Measurements from ENCODE around the gene DPEP2.
"Not testable (repeated sequence)": the region's sequence is repeated elsewhere in the genome, so short reads cannot be mapped to it uniquely, and the experiment has no call there.

The DPEP2 gene

DNA sequence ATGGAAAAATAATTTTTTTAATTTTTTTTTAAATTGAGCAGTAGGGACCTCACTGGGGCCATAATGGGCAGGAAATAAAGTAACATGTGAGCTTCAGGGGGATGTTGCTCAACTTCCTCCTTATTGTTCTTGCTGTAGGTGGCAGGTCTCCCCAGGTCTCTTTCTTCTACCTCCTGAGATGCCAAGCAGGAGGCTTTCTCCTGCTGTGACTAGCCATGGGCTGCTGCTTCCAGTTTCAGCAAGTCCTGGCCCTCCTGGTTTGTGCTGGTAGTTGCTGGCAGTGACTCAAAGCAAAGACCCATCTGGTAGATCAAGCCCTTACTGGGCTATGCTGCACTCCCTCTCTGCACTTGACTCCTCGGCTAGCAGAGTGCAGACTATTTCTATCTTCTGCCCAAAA, 14.2 kb upstream of the DPEP2 start:
- no peak overlapping the region for H3K18ac ChIP-seq (ENCODE audit: low read length)
- H3K27me3 ChIP-seq (ENCODE audit: insufficient read depth, low read length, poor library complexity) = no peaks in the 10 kb centered on the region
- H3K36me3 ChIP-seq (ENCODE audit: control insufficient read depth, insufficient read depth, low read length) = no peaks in the 10 kb centered on the region
- no peak overlapping the region for H4K5ac ChIP-seq (ENCODE audit: low read length)
- no peak overlapping the region for H3K4me3 ChIP-seq (ENCODE audit: low read length)
- no peaks in the 10 kb centered on the region for H3K79me1 ChIP-seq (ENCODE audit: low read length)
- no peak overlapping the region for H3K4me2 ChIP-seq (ENCODE audit: low read length)
- no CpG with 5 or more reads among the region's 1 CpG for WGBS (ENCODE audit: extremely low coverage, insufficient coverage, low lambda C conversion rate)
- no peak overlapping the region for H3K4ac ChIP-seq (ENCODE audit: low read depth, low read length)
- no peak overlapping the region for H2BK15ac ChIP-seq (replicated peaks; ENCODE audit: low read depth)
- no peak overlapping the region for H3K23ac ChIP-seq (ENCODE audit: low read length)
- no peak for DNase-seq
- no peaks in the 10 kb centered on the region for H3K79me2 ChIP-seq (ENCODE audit: control insufficient read depth, insufficient read depth, low read length)
- H2AK5ac ChIP-seq (ENCODE audit: low read length) = no peak overlapping the region
- no peak overlapping the region for H2BK5ac ChIP-seq (ENCODE audit: low read length)
- H3K9ac ChIP-seq (ENCODE audit: low read length) = no peak overlapping the region
- H3K56ac ChIP-seq (ENCODE audit: low read length) = no peak overlapping the region
- H2BK120ac ChIP-seq (ENCODE audit: low read depth, low read length) = no peak overlapping the region
- no peak overlapping the region for H3K27ac ChIP-seq (ENCODE audit: low read depth, low read length)
- H3K4me1 ChIP-seq (ENCODE audit: control insufficient read depth, low read depth, low read length) = no peaks in the 10 kb centered on the region
- H4K8ac ChIP-seq (ENCODE audit: low read depth, low read length) = no peak overlapping the region

DNA sequence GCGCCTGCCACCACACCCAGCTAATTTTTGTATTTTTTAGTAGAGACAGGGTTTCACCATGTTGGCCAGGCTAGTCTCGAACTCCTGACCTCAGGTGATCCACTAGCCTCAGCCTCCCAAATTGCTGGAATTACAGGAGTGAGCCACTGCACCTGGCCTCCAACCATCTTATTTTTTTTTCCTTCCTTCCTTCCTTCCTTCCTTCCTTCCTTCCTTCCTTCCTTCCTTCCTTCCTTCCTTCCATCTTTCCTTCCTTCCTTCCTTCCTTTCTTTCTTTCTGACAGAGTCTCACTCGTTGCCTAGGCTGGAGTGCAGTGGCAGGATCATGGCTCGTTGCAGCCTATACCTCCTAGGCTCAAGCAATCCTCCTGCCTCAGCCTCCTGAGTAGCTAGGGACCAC, 10.6 kb upstream of the DPEP2 start:
- not testable (repeated sequence) for H3K36me3 ChIP-seq (ENCODE audit: control insufficient read depth, insufficient read depth, low read length); H3K4ac ChIP-seq (ENCODE audit: low read depth, low read length); H3K4me3 ChIP-seq (ENCODE audit: low read length); DNase-seq; H3K79me2 ChIP-seq (ENCODE audit: control insufficient read depth, insufficient read depth, low read length); H3K9ac ChIP-seq (ENCODE audit: low read length); H4K5ac ChIP-seq (ENCODE audit: low read length); H3K27me3 ChIP-seq (ENCODE audit: insufficient read depth, low read length, poor library complexity); H2AK5ac ChIP-seq (ENCODE audit: low read length); H2BK120ac ChIP-seq (ENCODE audit: low read depth, low read length); H3K56ac ChIP-seq (ENCODE audit: low read length); H3K4me1 ChIP-seq (ENCODE audit: control insufficient read depth, low read depth, low read length); H3K79me1 ChIP-seq (ENCODE audit: low read length); H4K8ac ChIP-seq (ENCODE audit: low read depth, low read length); H2BK5ac ChIP-seq (ENCODE audit: low read length); H3K4me2 ChIP-seq (ENCODE audit: low read length); H3K18ac ChIP-seq (ENCODE audit: low read length); H2BK15ac ChIP-seq (replicated peaks; ENCODE audit: low read depth); H3K23ac ChIP-seq (ENCODE audit: low read length); H3K27ac ChIP-seq (ENCODE audit: low read depth, low read length)
- WGBS (ENCODE audit: extremely low coverage, insufficient coverage, low lambda C conversion rate) = no CpG with 5 or more reads among the region's 4 CpGs

DNA sequence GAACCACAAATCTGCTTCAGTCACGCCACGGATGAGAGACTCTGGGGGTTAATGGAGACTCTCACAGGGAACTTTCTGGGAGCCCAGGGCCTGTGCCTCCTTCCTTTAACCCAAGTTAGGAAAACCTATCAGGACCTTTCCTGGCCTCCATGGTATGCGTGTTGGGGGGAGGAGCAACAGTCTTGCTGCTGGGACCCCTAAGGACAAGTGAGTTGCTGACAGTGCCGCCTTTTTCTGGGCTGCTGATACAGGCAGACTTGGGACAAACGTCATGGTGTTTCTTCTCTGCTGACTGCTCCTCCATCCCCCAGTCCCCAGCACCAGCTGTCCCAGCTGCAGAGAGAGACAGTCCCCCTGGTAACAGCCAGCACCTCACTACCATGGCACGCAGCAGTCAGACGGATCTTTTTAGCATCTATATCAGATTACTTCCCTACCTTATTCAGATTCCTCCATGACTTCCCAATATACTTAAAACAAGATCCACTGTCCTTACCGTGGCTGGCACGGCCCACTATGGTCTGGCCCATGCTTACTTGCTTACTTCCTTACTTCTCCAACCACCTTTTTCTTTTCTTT, 10.0 kb upstream of the DPEP2 start:
- DNase-seq = no peak
- no peak overlapping the region for H3K27ac ChIP-seq (ENCODE audit: low read depth, low read length)
- no CpG with 5 or more reads among the region's 9 CpGs for WGBS (ENCODE audit: extremely low coverage, insufficient coverage, low lambda C conversion rate)

DNA sequence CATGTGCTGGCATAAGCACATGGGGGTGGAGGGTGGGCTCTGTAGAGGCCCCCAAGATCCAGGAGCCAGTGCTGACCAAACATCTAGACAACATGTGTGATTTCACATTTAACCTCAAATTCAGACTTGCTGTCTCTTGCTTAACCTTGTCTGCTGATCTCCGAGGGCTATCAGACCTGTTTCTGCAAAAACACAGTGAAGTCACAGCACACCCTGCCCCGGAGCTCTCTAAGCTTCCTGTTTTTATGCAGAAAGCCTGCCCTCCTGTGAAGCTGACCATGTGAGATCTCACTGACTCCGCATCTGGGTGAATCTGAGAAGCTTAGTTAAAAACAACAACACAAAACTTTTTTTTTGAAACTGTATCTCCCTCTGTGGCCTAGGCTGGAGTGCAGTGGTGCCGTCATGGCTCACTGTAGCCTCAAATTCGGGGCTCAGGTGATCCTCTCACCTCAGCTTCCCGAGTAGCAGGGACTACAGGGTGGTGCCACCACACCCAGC, 6.6 kb upstream of the DPEP2 start:
- WGBS (ENCODE audit: extremely low coverage, insufficient coverage, low lambda C conversion rate) = no CpG with 5 or more reads among the region's 6 CpGs
- no peaks in the 10 kb centered on the region for H3K79me2 ChIP-seq (ENCODE audit: control insufficient read depth, insufficient read depth, low read length)
- peak overlapping the region; percentile 28 for H3K56ac ChIP-seq (ENCODE audit: low read length)
- peak; percentile 40 for DNase-seq
- H3K36me3 ChIP-seq (ENCODE audit: control insufficient read depth, insufficient read depth, low read length) = no peaks in the 10 kb centered on the region
- no peak overlapping the region for H2AK5ac ChIP-seq (ENCODE audit: low read length)
- no peaks in the 10 kb centered on the region for H3K27me3 ChIP-seq (ENCODE audit: insufficient read depth, low read length, poor library complexity)
- no peak overlapping the region for H4K5ac ChIP-seq (ENCODE audit: low read length)
- no peak overlapping the region for H4K8ac ChIP-seq (ENCODE audit: low read depth, low read length)
- no peak overlapping the region for H3K4me3 ChIP-seq (ENCODE audit: low read length)
- no peaks in the 10 kb centered on the region for H3K79me1 ChIP-seq (ENCODE audit: low read length)
- no peak overlapping the region for H2BK5ac ChIP-seq (ENCODE audit: low read length)
- peaks cover 3% of the 10 kb centered on the region for H3K4me1 ChIP-seq (ENCODE audit: control insufficient read depth, low read depth, low read length)
- H3K18ac ChIP-seq (ENCODE audit: low read length) = no peak overlapping the region
- H2BK120ac ChIP-seq (ENCODE audit: low read depth, low read length) = no peak overlapping the region
- H3K23ac ChIP-seq (ENCODE audit: low read length) = no peak overlapping the region
- no peak overlapping the region for H2BK15ac ChIP-seq (replicated peaks; ENCODE audit: low read depth)
- H3K4me2 ChIP-seq (ENCODE audit: low read length) = no peak overlapping the region
- H3K4ac ChIP-seq (ENCODE audit: low read depth, low read length) = no peak overlapping the region
- H3K9ac ChIP-seq (ENCODE audit: low read length) = no peak overlapping the region
- H3K27ac ChIP-seq (ENCODE audit: low read depth, low read length) = peak overlapping the region; percentile 6

More for the DNA sequence above, 10.0 kb upstream of the DPEP2 start:
- H3K4me2 ChIP-seq (ENCODE audit: low read length) = no peak overlapping the region
- H2AK5ac ChIP-seq (ENCODE audit: low read length) = no peak overlapping the region
- H3K79me2 ChIP-seq (ENCODE audit: control insufficient read depth, insufficient read depth, low read length) = no peaks in the 10 kb centered on the region
- H4K8ac ChIP-seq (ENCODE audit: low read depth, low read length) = no peak overlapping the region
- H3K4ac ChIP-seq (ENCODE audit: low read depth, low read length) = no peak overlapping the region
- no peaks in the 10 kb centered on the region for H3K27me3 ChIP-seq (ENCODE audit: insufficient read depth, low read length, poor library complexity)
- H3K36me3 ChIP-seq (ENCODE audit: control insufficient read depth, insufficient read depth, low read length) = no peaks in the 10 kb centered on the region
- no peak overlapping the region for H2BK5ac ChIP-seq (ENCODE audit: low read length)
- no peaks in the 10 kb centered on the region for H3K79me1 ChIP-seq (ENCODE audit: low read length)
- no peak overlapping the region for H2BK15ac ChIP-seq (replicated peaks; ENCODE audit: low read depth)
- no peak overlapping the region for H3K9ac ChIP-seq (ENCODE audit: low read length)
- no peak overlapping the region for H3K4me3 ChIP-seq (ENCODE audit: low read length)
- no peak overlapping the region for H4K5ac ChIP-seq (ENCODE audit: low read length)
- H3K18ac ChIP-seq (ENCODE audit: low read length) = no peak overlapping the region
- peak overlapping the region; percentile 17 for H3K56ac ChIP-seq (ENCODE audit: low read length)
- no peak overlapping the region for H2BK120ac ChIP-seq (ENCODE audit: low read depth, low read length)
- no peak overlapping the region for H3K23ac ChIP-seq (ENCODE audit: low read length)
- H3K4me1 ChIP-seq (ENCODE audit: control insufficient read depth, low read depth, low read length) = peaks cover 3% of the 10 kb centered on the region

DNA sequence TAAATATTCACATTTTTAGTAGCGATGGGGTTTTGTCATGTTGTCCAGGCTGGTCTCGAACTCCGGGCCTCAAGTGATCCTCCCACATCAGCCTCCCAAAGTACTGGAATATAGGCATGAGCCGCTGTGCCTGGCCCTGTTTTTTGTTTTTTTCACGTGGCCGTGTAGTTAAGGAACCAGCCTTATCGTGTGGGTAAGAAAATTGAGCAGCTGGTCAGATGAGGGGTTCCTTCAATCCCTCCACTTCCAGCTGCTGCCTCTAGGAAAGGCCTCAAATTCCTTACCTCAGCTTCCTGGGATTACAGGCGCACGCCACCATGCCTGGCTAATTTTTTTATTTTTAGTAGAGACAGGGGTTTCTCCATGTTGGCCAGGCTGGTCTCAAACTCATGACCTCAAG, 5.9 kb upstream of the DPEP2 start:
- no peak overlapping the region for H4K8ac ChIP-seq (ENCODE audit: low read depth, low read length)
- no peak overlapping the region for H2BK15ac ChIP-seq (replicated peaks; ENCODE audit: low read depth)
- H3K4me2 ChIP-seq (ENCODE audit: low read length) = no peak overlapping the region
- H3K18ac ChIP-seq (ENCODE audit: low read length) = no peak overlapping the region
- H2BK120ac ChIP-seq (ENCODE audit: low read depth, low read length) = no peak overlapping the region
- DNase-seq = no peak
- H2BK5ac ChIP-seq (ENCODE audit: low read length) = no peak overlapping the region
- no peaks in the 10 kb centered on the region for H3K79me1 ChIP-seq (ENCODE audit: low read length)
- H3K4me1 ChIP-seq (ENCODE audit: control insufficient read depth, low read depth, low read length) = peaks cover 3% of the 10 kb centered on the region
- no peak overlapping the region for H3K23ac ChIP-seq (ENCODE audit: low read length)
- no peak overlapping the region for H3K4me3 ChIP-seq (ENCODE audit: low read length)
- H3K27ac ChIP-seq (ENCODE audit: low read depth, low read length) = no peak overlapping the region
- no peak overlapping the region for H3K56ac ChIP-seq (ENCODE audit: low read length)
- no peak overlapping the region for H3K4ac ChIP-seq (ENCODE audit: low read depth, low read length)
- no peak overlapping the region for H4K5ac ChIP-seq (ENCODE audit: low read length)
- no peaks in the 10 kb centered on the region for H3K27me3 ChIP-seq (ENCODE audit: insufficient read depth, low read length, poor library complexity)
- no peak overlapping the region for H3K9ac ChIP-seq (ENCODE audit: low read length)
- no peaks in the 10 kb centered on the region for H3K79me2 ChIP-seq (ENCODE audit: control insufficient read depth, insufficient read depth, low read length)
- no CpG with 5 or more reads among the region's 9 CpGs for WGBS (ENCODE audit: extremely low coverage, insufficient coverage, low lambda C conversion rate)
- no peaks in the 10 kb centered on the region for H3K36me3 ChIP-seq (ENCODE audit: control insufficient read depth, insufficient read depth, low read length)
- H2AK5ac ChIP-seq (ENCODE audit: low read length) = no peak overlapping the region

DNA sequence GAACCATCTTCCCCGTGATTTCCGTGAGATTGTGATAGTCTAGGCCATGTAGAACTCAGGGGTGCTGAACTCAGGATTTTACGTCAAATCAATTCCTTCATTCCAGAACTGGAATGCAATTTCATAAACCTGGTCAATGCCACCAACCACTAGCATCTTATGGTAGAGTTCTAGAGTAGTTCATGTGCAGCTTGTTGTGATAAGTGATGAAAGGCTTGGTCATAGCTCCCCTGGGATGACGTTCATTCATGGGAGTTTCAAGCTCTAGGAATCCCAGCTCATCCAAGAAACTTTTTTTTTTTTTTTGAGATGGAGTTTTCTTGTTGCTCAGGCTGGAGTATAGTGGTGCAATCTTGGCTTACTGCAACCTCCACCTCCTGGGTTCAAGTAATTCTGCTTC, 3.7 kb upstream of the DPEP2 start:
- Histone ChIP-seq H3K9ac (ENCODE audit: low read length) (no peak overlapping the region), H3K27ac (ENCODE audit: low read depth, low read length) (no peak overlapping the region), H4K8ac (ENCODE audit: low read depth, low read length) (no peak overlapping the region), H3K4ac (ENCODE audit: low read depth, low read length) (no peak overlapping the region), H2AK5ac (ENCODE audit: low read length) (no peak overlapping the region), H3K4me3 (ENCODE audit: low read length) (no peak overlapping the region), H2BK120ac (ENCODE audit: low read depth, low read length) (no peak overlapping the region), H3K79me1 (ENCODE audit: low read length) (no peaks in the 10 kb centered on the region), H3K18ac (ENCODE audit: low read length) (no peak overlapping the region), H3K36me3 (ENCODE audit: control insufficient read depth, insufficient read depth, low read length) (no peaks in the 10 kb centered on the region), H2BK15ac (replicated peaks; ENCODE audit: low read depth) (no peak overlapping the region), H2BK5ac (ENCODE audit: low read length) (no peak overlapping the region), H3K4me1 (ENCODE audit: control insufficient read depth, low read depth, low read length) (peaks cover 3% of the 10 kb centered on the region), H3K27me3 (ENCODE audit: insufficient read depth, low read length, poor library complexity) (no peaks in the 10 kb centered on the region), H3K23ac (ENCODE audit: low read length) (no peak overlapping the region), H3K79me2 (ENCODE audit: control insufficient read depth, insufficient read depth, low read length) (no peaks in the 10 kb centered on the region), H3K56ac (ENCODE audit: low read length) (no peak overlapping the region), H3K4me2 (ENCODE audit: low read length) (no peak overlapping the region), H4K5ac (ENCODE audit: low read length) (no peak overlapping the region)
- no CpG with 5 or more reads among the region's 4 CpGs for WGBS (ENCODE audit: extremely low coverage, insufficient coverage, low lambda C conversion rate)
- DNase-seq = no peak

Measured in mesendoderm (in vitro differentiated cells).